ENCODE data around the gene CYP4F11.
"Not testable (repeated sequence)": the region's sequence is repeated elsewhere in the genome, so short reads cannot be mapped to it uniquely, and the experiment has no call there.

The CYP4F11 gene, protein sequence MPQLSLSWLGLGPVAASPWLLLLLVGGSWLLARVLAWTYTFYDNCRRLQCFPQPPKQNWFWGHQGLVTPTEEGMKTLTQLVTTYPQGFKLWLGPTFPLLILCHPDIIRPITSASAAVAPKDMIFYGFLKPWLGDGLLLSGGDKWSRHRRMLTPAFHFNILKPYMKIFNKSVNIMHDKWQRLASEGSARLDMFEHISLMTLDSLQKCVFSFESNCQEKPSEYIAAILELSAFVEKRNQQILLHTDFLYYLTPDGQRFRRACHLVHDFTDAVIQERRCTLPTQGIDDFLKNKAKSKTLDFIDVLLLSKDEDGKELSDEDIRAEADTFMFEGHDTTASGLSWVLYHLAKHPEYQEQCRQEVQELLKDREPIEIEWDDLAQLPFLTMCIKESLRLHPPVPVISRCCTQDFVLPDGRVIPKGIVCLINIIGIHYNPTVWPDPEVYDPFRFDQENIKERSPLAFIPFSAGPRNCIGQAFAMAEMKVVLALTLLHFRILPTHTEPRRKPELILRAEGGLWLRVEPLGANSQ

DNA sequence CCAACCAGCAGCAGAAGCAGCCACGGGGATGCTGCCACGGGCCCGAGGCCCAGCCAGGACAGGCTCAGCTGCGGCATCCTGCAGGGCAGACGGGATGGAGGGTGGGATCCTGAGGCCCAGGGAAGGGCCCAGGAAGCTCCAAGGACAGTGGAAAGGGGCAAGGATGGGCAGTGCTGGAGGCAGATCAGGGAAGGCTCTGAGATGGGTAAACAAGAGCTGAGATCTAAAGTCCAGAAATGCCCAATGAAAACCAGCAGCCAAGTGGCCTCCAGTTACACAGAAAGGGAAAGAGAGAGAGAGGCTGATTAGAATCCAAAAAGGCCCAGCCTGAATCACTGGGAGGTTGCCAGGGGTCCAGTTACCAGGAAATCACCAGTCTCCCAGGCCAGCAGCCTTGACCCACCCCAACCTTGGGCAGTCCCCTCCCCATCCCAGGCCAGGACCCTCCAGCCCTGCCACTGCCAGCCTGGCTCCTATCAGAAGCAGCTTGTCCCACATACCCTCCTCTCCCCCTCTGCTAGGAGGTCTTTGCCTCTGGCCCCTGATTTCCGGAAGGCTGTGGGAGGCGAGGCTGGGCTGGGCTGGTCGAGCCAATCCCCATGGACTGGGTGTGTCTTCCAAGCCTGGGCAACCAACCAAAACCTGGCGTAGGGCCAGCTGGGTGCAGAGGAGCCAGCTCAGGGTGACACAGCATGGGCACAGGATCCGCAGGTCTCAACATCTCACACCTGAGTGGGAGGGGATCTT is at the start of gene CYP4F11:
Gene CYP4F11, minus strand, starts transcription at position 198 of the 747 bp plus-strand sequence. Its CDS starts 121 bp downstream, at position 77.
- no peak for DNase-seq (ENCODE audit: low read depth, low spot score)
- in situ Hi-C loops (cut with HindIII; ENCODE audit: low sequenced_read_pairs) = no loop called here
- TF ChIP-seq, protein P1, sequence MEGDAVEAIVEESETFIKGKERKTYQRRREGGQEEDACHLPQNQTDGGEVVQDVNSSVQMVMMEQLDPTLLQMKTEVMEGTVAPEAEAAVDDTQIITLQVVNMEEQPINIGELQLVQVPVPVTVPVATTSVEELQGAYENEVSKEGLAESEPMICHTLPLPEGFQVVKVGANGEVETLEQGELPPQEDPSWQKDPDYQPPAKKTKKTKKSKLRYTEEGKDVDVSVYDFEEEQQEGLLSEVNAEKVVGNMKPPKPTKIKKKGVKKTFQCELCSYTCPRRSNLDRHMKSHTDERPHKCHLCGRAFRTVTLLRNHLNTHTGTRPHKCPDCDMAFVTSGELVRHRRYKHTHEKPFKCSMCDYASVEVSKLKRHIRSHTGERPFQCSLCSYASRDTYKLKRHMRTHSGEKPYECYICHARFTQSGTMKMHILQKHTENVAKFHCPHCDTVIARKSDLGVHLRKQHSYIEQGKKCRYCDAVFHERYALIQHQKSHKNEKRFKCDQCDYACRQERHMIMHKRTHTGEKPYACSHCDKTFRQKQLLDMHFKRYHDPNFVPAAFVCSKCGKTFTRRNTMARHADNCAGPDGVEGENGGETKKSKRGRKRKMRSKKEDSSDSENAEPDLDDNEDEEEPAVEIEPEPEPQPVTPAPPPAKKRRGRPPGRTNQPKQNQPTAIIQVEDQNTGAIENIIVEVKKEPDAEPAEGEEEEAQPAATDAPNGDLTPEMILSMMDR (IDR thresholded peaks at IDR 0.05; ENCODE audit: low read depth, low read length) = no peak
- H3K4me3 ChIP-seq (ENCODE audit: low read depth, low read length) = no peak within 1 kb of the TSS

DNA sequence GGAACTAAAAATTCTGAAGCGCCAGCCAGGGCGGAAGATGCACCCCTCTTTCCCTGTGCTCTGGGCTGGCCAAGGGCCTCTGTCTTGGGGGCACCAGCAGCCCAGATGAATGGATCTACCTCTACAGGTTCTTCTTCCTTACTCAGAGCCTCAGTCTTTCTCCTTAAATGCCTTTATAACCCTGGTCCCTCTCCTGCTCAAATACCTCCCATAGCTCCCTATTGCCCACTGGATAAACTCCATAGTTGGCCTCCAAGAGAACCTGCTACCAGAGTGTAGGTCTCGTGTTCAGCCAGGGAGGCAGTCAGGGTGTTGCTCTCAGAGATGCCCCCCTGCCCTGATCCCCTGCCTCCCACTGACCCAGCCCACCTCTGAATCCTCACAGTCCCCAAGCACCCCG is 45.0 kb upstream of the CYP4F11 start:
- H3K4me3 ChIP-seq (ENCODE audit: low read depth, low read length) = no peak overlapping the region
- TF ChIP-seq, protein P1 (IDR thresholded peaks at IDR 0.05; ENCODE audit: low read depth, low read length) = no peak
- in situ Hi-C loops (cut with HindIII; ENCODE audit: low sequenced_read_pairs) = no loop called here
- no peak for DNase-seq (ENCODE audit: low read depth, low spot score)

DNA sequence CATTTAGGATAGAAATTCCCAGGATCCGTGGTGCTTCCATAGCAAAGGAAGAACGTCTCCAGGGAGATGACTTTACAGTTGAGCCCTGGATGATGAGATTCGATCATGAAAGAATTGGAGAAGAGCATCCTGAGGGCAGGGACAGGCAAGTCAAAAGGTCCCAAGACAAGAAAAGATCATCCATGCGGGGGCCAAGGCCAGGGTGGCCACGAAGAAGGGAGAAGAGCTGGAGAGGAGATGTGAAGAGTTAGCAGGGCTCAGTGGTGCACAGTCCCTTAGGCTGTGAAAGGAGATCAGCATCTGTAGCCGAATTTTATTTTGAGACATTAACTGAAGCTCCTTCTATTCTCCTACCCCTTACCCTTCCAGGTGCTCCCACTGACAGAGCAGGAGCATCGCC is 43.4 kb upstream of the CYP4F11 start:
- in situ Hi-C loops (cut with HindIII; ENCODE audit: low sequenced_read_pairs) = no loop called here
- TF ChIP-seq, protein P1 (IDR thresholded peaks at IDR 0.05; ENCODE audit: low read depth, low read length) = no peak
- no peak for DNase-seq (ENCODE audit: low read depth, low spot score)
- H3K4me3 ChIP-seq (ENCODE audit: low read depth, low read length) = no peak overlapping the region

DNA sequence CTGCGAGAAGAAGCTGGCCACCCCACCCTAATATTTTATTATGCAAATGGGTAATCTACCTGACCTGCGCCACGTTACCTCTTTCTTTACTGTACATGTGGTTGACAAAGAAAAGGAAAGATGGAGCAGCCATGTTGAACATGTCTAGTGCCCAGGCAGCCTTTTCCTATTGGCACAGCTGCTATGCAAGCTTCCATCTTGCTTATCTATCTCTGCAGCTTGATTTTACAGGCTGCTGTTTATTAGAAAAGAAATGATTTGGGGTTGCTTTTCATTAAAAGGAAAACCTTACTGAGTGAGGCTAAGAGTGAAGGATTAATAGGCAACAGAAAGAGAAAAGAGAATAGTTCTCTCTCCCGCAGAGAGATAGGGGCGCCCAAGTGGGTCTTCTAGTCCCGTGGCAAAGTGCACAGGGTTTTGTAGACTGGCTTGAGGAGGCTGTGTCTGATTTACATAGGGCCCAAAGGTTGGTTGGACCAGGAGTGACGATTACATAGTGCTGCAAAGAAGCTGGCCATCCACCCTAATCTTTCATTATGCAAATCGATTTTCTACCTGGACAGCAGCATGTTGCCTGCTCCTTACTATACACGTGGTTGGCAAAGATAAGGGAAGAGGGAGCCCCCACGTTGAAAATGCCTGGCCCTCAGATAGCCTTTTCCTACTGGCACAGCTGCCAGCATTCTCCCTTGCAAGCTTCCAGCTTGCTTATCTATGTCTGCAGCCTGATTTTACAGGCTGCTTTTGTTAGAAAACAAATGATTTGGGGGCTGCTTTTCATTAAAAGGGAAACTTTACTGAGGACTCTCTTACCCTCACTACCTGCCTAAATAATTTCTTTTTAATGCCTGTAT is 42.7 kb upstream of the CYP4F11 start:
- DNase-seq (ENCODE audit: low read depth, low spot score) = no peak
- H3K4me3 ChIP-seq (ENCODE audit: low read depth, low read length) = no peak overlapping the region
- TF ChIP-seq, protein P1 (IDR thresholded peaks at IDR 0.05; ENCODE audit: low read depth, low read length) = no peak
- in situ Hi-C loops (cut with HindIII; ENCODE audit: low sequenced_read_pairs) = no loop called here

DNA sequence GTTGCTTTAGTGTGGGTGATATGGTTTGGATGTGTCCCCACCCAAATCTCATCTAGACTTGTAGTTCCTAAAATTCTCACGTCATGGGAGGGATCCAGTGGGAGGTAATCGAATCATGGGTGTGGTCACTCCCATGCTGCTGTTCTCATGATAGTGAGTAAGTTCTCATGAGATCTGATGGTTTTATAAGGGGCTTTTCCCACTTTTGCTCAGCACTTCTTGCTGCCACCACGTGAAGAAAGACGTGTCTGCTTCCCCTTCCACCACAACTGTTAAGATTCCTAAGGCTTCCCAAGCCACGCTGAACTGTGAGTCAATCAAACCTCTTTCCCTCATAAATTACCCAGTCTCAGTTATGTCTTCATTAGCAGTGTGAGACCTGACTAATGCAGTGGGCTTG is 40.5 kb upstream of the CYP4F11 start:
- DNase-seq (ENCODE audit: low read depth, low spot score) = no peak
- no peak overlapping the region for H3K4me3 ChIP-seq (ENCODE audit: low read depth, low read length)
- in situ Hi-C loops (cut with HindIII; ENCODE audit: low sequenced_read_pairs) = no loop called here
- TF ChIP-seq, protein P1 (IDR thresholded peaks at IDR 0.05; ENCODE audit: low read depth, low read length) = no peak

DNA sequence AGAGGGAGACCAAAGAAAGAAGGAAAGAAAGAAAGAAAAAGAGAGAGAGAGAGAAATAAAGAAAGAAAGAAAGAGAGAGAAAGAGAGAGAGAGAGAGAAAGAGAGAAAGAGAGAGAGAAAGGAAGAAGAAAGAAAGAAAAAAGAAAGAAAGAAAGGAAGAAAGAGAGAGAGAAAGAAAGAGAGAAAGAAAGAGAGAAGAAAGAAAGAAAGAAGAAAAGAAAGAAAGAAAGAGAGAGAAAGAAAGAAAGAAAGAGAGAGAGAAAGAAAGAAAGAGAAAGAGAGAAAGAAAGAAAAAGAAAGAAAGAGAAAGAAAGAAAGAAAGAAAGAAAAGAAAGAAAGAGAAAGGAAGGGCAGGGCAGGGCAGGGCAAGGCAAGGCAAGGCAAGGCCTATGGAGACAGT is 37.7 kb upstream of the CYP4F11 start:
- DNase-seq (ENCODE audit: low read depth, low spot score); in situ Hi-C loops (cut with HindIII; ENCODE audit: low sequenced_read_pairs); H3K4me3 ChIP-seq (ENCODE audit: low read depth, low read length): not testable (repeated sequence)
